ENCODE data around the gene JAM2.
"Not testable (repeated sequence)": the region's sequence is repeated elsewhere in the genome, so short reads cannot be mapped to it uniquely, and the experiment has no call there.

The JAM2 gene

GRCh38 chr21:25647647-25648046 is 8.6 kb downstream of the JAM2 start:
- DNase-seq: no peak

- DNase-seq: no peak
Measured at GRCh38 chr21:25649146-25649545, 10.1 kb downstream of the JAM2 start.

GRCh38 chr21:25656412-25656811 is 17.4 kb downstream of the JAM2 start:
- no peak for DNase-seq

- DNase-seq: no peak
Measured at GRCh38 chr21:25657140-25657539, 18.1 kb downstream of the JAM2 start.

GRCh38 chr21:25658427-25659035 is 19.5 kb downstream of the JAM2 start:
- no peak for DNase-seq

- no peak for DNase-seq
Measured at GRCh38 chr21:25660233-25660632, 21.2 kb downstream of the JAM2 start.

- no peak for DNase-seq
Measured at GRCh38 chr21:25664491-25664931, 25.5 kb downstream of the JAM2 start.

GRCh38 chr21:25670726-25671125 is 31.7 kb downstream of the JAM2 start:
- DNase-seq: no peak

- no peak for DNase-seq
Measured at GRCh38 chr21:25676451-25676850, 37.4 kb downstream of the JAM2 start.

- no peak for DNase-seq
Measured at GRCh38 chr21:25682382-25682781, 43.3 kb downstream of the JAM2 start.

- no peak for DNase-seq
Measured at GRCh38 chr21:25687787-25688186, 48.7 kb downstream of the JAM2 start.

- no peak for DNase-seq
Measured at GRCh38 chr21:25688275-25689155, 49.5 kb downstream of the JAM2 start.

GRCh38 chr21:25689226-25689625 is 50.2 kb downstream of the JAM2 start:
- no peak for DNase-seq

- DNase-seq: no peak
Measured at GRCh38 chr21:25691976-25692375, 52.9 kb downstream of the JAM2 start.

GRCh38 chr21:25695461-25695860 is 56.4 kb downstream of the JAM2 start:
- DNase-seq: not testable (repeated sequence)

- DNase-seq: no peak
Measured at GRCh38 chr21:25700741-25701140, 61.7 kb downstream of the JAM2 start.

- no peak for DNase-seq
Measured at GRCh38 chr21:25701529-25701928, 62.5 kb downstream of the JAM2 start.

- peak; percentile 71 for DNase-seq
Measured at GRCh38 chr21:25708467-25709065, 69.5 kb downstream of the JAM2 start.

- no peak for DNase-seq
Measured at GRCh38 chr21:25709684-25710265, 70.7 kb downstream of the JAM2 start.

- no peak for DNase-seq
Measured at GRCh38 chr21:25710550-25710949, 71.5 kb downstream of the JAM2 start.

GRCh38 chr21:25714066-25714465 is 75.0 kb downstream of the JAM2 start:
- not testable (repeated sequence) for DNase-seq

GRCh38 chr21:25717491-25718147 is 78.6 kb downstream of the JAM2 start:
- no peak for DNase-seq

- no peak for DNase-seq
Measured at GRCh38 chr21:25721987-25722386, 82.9 kb downstream of the JAM2 start.

All from NCI-H1694 treated with DMSO at 0.1 percent for 48 hours (cell line).